WTC11 (cell line): ENCODE results near the gene FHOD3. TPM values are rescaled to one million over a fixed set of nuclear protein-coding genes. Genes with fewer than 3 reads are reported as not detected.

Source experiments
- ATAC-seq: fragments of 200-7000 bp; cut with Tn5 transposase; 2 replicates; pipeline ENCODE4 v1.10.0; 2021; ENCODE audit warnings: mild to moderate bottlenecking, moderate library complexity
- CTCF ChIA-PET: fragments of 300-600 bp; sonication (Branson Sonifier 250); formaldehyde crosslinking; loops from one replicate; lab custom pipeline; 2021; ENCODE audit warnings: antibody characterized with exemption; lab: Charles Lee
- POLR2A ChIA-PET: fragments of 350-600 bp; sonication (Branson Sonifier 250); formaldehyde crosslinking; loops from one replicate; lab custom pipeline; 2021; ENCODE audit warnings: antibody characterized with exemption; lab: Charles Lee
- DNase-seq: peaks from one replicate; pipeline ENCODE4 v3.0.0; 2021; ENCODE audit warnings: low spot score
- H3K27ac Mint-ChIP-seq: 2 replicates; pipeline ENCODE4 v1.8.0; 2021; ENCODE audit warnings: mixed read lengths
- H3K27me3 Mint-ChIP-seq: 2 replicates; pipeline ENCODE4 v1.8.0; 2021; ENCODE audit warnings: low read depth, mild to moderate bottlenecking, moderate library complexity, mixed read lengths
- H3K36me3 Mint-ChIP-seq: 2 replicates; pipeline ENCODE4 v1.8.0; 2021; ENCODE audit warnings: mixed read lengths
- H3K4me1 Mint-ChIP-seq: 2 replicates; pipeline ENCODE4 v1.8.0; 2022; ENCODE audit warnings: mixed read lengths
- H3K4me3 Mint-ChIP-seq: 2 replicates; pipeline ENCODE4 v1.8.0; 2021; ENCODE audit warnings: mild to moderate bottlenecking, moderate library complexity, mixed read lengths
- H3K9me3 Mint-ChIP-seq: 2 replicates; pipeline ENCODE4 v1.8.0; 2021; ENCODE audit warnings: mixed read lengths
- ATF3 ChIP-seq: sonication (generic); formaldehyde crosslinking; conservative IDR thresholded peaks from 2 replicates; pipeline ENCODE4 v1.8.1; 2022; ENCODE audit warnings: mild to moderate bottlenecking, missing genetic modification reagents
- ATF6 ChIP-seq: sonication (generic); formaldehyde crosslinking; IDR thresholded peaks from 2 replicates; pipeline ENCODE4 v1.8.1; 2023; ENCODE audit warnings: mild to moderate bottlenecking, missing genetic modification reagents
- CDX4 ChIP-seq: fragments of 250-450 bp; sonication (Bioruptor Pico); IDR thresholded peaks from 2 replicates; pipeline ENCODE4 v1.9.0; 2021; ENCODE audit warnings: moderate library complexity, mild to moderate bottlenecking, inconsistent platforms, borderline replicate concordance
- FOXJ3 ChIP-seq: sonication (generic); formaldehyde crosslinking; IDR thresholded peaks from 2 replicates; pipeline ENCODE4 v1.9.0; 2021; ENCODE audit warnings: missing genetic modification reagents, mild to moderate bottlenecking, borderline replicate concordance
- IRF1 ChIP-seq: sonication (generic); formaldehyde crosslinking; IDR thresholded peaks from 2 replicates; pipeline ENCODE4 v1.8.0; 2023; ENCODE audit warnings: missing genetic modification reagents
- JAZF1 ChIP-seq: fragments of 250-450 bp; sonication (Bioruptor Pico); IDR thresholded peaks from 2 replicates; pipeline ENCODE4 v1.9.0; 2021; ENCODE audit warnings: moderate library complexity, mild to moderate bottlenecking, inconsistent platforms
- OVOL2 ChIP-seq: fragments of 250-450 bp; sonication (Bioruptor Pico); IDR thresholded peaks from 2 replicates; pipeline ENCODE4 v1.9.0; 2021; ENCODE audit warnings: mild to moderate bottlenecking, borderline replicate concordance
- PREB ChIP-seq: sonication (generic); formaldehyde crosslinking; IDR thresholded peaks from 2 replicates; pipeline ENCODE4 v1.8.1; 2022; ENCODE audit warnings: mild to moderate bottlenecking, missing genetic modification reagents, moderate library complexity, borderline replicate concordance
- PRRX2 ChIP-seq: fragments of 250-450 bp; sonication (Bioruptor Pico); IDR thresholded peaks from 2 replicates; pipeline ENCODE4 v1.8.0; 2021; ENCODE audit warnings: mild to moderate bottlenecking
- TCF7 ChIP-seq: sonication (generic); formaldehyde crosslinking; IDR thresholded peaks from 2 replicates; pipeline ENCODE4 v1.8.0; 2022; ENCODE audit warnings: mild to moderate bottlenecking, low read depth, missing genetic modification reagents, moderate library complexity
- TP53 ChIP-seq: sonication (generic); formaldehyde crosslinking; IDR thresholded peaks from 2 replicates; pipeline ENCODE4 v1.8.1; 2023; ENCODE audit warnings: mild to moderate bottlenecking, missing genetic modification reagents
- ZNF317 ChIP-seq: sonication (generic); formaldehyde crosslinking; IDR thresholded peaks from 2 replicates; pipeline ENCODE4 v1.8.1; 2023; ENCODE audit warnings: low read depth, mild to moderate bottlenecking, moderate library complexity, missing genetic modification reagents, borderline replicate concordance
- total RNA-seq: library from RNA; stranded (reverse); gene quantifications from 3 replicates; pipeline ENCODE4 v1.2.3, GENCODE V29; 2021
- TF ChIP-seq, protein P1 (sequence below): fragments of 250-450 bp; sonication (Bioruptor Pico); IDR thresholded peaks from 2 replicates; pipeline ENCODE4 v1.9.0; 2021; ENCODE audit warnings: mild to moderate bottlenecking
- TF ChIP-seq, protein P2 (sequence below): sonication (generic); formaldehyde crosslinking; IDR thresholded peaks from 2 replicates; pipeline ENCODE4 v1.8.1; 2023; ENCODE audit warnings: mild to moderate bottlenecking, missing genetic modification reagents, moderate library complexity

Gene FHOD3
- total RNA-seq, 1 experiment from 2014 or later: 3.8 TPM

DNA sequence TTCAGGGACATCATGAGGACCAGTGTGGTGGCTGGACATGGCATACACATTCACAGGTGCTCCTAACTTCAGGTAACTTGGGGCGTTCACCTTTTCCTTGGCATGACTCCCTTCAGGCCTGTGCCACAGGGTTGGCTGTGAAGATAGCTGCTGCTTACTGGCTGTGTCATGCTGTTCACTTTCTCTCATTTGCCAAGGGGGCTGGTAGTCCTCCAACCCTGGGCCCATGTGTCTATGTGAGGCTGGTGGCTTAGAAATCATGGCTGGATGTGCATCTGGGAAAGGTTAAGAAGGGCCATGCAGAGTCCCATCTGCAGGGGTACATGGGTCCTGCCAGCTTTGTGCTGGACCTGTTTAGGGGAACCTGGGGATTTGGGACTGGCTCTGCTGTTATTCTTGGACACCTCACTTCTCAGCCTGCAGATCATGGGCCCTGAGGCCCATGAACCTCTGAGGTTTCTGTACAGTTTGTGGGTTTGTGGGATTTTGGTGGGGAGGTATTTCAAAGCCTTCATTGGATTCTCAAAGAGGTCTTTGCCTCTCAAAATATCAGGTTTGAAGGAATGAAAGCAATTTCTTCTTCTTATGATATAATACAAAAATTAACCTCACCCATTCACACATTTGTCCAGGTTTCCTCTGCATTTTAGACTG lies 62.9 kb downstream of the FHOD3 start (continued):
- no peak for TF ChIP-seq PREB (CRISPR knock-in tag)

DNA sequence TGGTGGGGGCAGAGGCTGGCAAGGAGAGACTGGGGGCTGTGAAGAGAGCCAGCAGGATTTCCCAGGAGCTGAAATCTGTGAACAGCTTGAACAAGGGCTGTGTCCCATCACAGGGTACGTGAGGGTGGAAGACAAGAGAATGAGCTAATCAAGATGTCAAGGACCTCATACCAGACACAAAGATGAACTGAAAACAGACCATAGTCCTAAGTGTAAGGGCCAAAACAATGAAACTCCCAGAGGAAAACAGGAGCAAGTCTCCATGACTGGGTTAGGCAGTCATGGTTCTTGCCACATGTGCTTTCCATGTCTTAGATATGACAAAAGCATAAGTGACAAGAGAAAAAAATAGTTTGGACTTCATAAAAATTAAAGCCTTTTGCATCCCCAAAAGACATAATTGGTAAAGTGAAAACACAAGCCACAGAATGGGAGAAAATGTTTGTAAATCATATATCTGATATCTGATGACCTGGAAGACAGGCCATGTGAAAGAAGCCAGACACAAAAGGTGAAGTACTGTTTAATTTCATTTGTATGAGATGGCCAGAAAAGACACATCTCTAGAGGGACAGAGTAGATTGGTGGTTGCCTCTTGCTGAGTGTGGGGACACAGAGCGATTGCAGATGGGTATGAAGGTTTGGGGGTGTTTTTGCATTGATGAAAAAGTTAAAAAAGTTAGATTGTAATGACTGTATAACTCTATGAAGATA lies 67.6 kb downstream of the FHOD3 start:
- no peak for TF ChIP-seq IRF1 (CRISPR knock-in tag)
- no peak for TF ChIP-seq JAZF1
- no peak for TF ChIP-seq ZNF317 (CRISPR knock-in tag)
- TF ChIP-seq, protein P1, sequence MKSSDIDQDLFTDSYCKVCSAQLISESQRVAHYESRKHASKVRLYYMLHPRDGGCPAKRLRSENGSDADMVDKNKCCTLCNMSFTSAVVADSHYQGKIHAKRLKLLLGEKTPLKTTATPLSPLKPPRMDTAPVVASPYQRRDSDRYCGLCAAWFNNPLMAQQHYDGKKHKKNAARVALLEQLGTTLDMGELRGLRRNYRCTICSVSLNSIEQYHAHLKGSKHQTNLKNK (CRISPR knock-in tag): no peak
- no peak for TF ChIP-seq TP53 (CRISPR knock-in tag)
- TF ChIP-seq TCF7 (CRISPR knock-in tag): no peak
- no peak for TF ChIP-seq ATF6 (CRISPR knock-in tag)
- TF ChIP-seq, protein P2, sequence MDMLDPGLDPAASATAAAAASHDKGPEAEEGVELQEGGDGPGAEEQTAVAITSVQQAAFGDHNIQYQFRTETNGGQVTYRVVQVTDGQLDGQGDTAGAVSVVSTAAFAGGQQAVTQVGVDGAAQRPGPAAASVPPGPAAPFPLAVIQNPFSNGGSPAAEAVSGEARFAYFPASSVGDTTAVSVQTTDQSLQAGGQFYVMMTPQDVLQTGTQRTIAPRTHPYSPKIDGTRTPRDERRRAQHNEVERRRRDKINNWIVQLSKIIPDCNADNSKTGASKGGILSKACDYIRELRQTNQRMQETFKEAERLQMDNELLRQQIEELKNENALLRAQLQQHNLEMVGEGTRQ: no peak
- no peak for TF ChIP-seq CDX4
- TF ChIP-seq ATF3 (CRISPR knock-in tag): no peak
- no peak for TF ChIP-seq FOXJ3 (CRISPR knock-in tag)
- TF ChIP-seq PRRX2 (CRISPR knock-in tag): no peak
- no peak for TF ChIP-seq OVOL2 (CRISPR knock-in tag)
- Mint-ChIP-seq H3K27me3 (no peaks in the 10 kb centered on the region; the same call in none of the 2 replicates), H3K36me3 (peaks cover 9% of the 10 kb centered on the region), H3K27ac (no peak overlapping the region), H3K4me3 (no peak overlapping the region), H3K9me3 (peaks cover 19% of the 10 kb centered on the region), H3K4me1 (no peaks in the 10 kb centered on the region)
- no peak for DNase-seq
- CTCF ChIA-PET: no interaction called here
- POLR2A ChIA-PET: no interaction called here
- ATAC-seq: no peak
